ENCODE measurements around the gene UCMA.
A peak's percentile ranks its signal among the peaks of the same experiment; 100 is the strongest.

GRCh38 chr10:13206546-13207443 lies 27.4 kb downstream of the UCMA start:
- TF ChIP-seq POLR2A (IDR thresholded peaks at IDR 0.05; ENCODE audit: low read depth, low read length) (no peak), CTCF (IDR thresholded peaks at IDR 0.05 in 2 of 3, conservative IDR thresholded peaks at IDR 0.05 in 1 of 3; ENCODE audit: control insufficient read depth in 2 of 3, extremely low read depth in 1 of 3, insufficient read depth in 1 of 3, low read depth in 3 of 3, low read length in 3 of 3) (peak; percentile 27 to 39 (median 36); a peak in 5 of 6 replicates), USF2 (IDR thresholded peaks at IDR 0.05; ENCODE audit: borderline replicate concordance, low read depth, low read length) (no peak), SREBF2 (IDR thresholded peaks at IDR 0.05; ENCODE audit: low read length) (no peak), MYC (IDR thresholded peaks at IDR 0.05; ENCODE audit: insufficient read depth, insufficient read length, insufficient replicate concordance, low read length, severe bottlenecking) (no peak)
